Fibroblast of skin of left biceps (primary cell): ENCODE measurements around the gene RABEP2.
"Not testable (repeated sequence)": the region's sequence is repeated elsewhere in the genome, so short reads cannot be mapped to it uniquely, and the experiment has no call there.

Experiments used
- DNase-seq, 2 experiments: peaks; one replicate each; pipeline ENCODE4 v3.0.0-alpha.2; 2013; ENCODE audit warnings: low read depth in 2 of 2

Gene RABEP2

GRCh38 chr16:28932339-28933141 is 7.5 kb upstream of the RABEP2 start:
- DNase-seq = no peak

GRCh38 chr16:28931801-28932225 is 6.8 kb upstream of the RABEP2 start, which contains the start of gene CD19:
TSS of gene CD19 (plus strand) at chr16:28931971. CDS start at chr16:28932001, 30 bp downstream.
- no peak for DNase-seq

DNA sequence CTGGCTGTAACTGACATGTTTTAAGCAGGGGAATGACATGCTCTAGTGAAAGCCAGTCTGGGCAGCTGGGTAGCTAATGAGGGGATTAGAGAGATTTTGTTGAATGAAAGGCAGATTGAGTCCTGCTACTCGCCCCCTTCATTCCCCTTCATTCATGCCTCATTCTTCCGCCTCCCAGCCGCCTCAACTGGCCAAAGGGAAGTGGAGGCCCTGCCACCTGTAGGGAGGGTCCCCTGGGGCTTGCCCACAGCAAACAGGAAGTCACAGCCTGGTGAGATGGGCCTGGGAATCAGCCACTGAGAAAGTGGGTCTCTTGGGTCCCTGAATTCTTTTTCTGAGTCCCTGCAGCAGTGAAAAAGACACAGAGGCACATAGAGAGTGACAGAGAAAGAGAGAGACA is 5.6 kb upstream of the RABEP2 start:
- no peak for DNase-seq

DNA sequence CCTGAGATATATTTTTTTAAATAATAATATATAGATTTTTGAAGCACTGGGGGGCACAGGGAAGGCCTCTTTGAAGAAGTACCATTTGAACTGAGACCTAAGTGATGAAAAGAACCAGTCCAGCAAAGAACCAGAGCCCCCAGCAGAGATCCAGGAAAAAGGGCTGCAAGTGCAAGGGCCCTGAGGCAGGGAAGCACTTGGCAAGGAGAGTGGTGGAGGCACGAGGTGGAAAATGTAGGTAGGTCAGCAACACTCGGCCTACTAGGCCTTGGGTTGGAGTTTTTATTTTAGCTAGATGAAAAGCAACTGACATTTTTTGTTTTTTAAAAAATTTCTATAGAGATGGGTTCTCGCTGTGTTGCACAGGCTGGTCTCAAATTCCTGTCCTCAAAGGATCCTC is 5.2 kb upstream of the RABEP2 start:
- DNase-seq = no peak

GRCh38 chr16:28927815-28928214 is 2.8 kb upstream of the RABEP2 start:
- DNase-seq = no peak

DNA sequence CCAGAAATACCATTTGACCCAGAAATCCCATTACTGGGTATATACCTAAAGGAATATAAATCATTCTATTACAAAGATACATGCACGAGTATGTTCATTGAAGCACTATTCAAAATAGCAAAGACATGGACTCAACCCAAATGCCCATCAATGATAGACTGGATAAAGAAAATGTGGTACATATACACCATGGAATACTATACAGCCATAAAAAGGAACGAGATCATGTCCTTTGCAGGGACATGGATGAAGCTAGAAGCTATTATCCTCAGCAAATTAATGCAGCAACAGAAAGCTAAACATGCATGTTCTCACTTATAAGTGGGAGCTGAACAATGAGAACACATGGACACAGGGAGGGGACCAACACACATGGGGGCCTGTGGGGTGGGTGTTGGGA is 1.2 kb upstream of the RABEP2 start:
- not testable (repeated sequence) for DNase-seq

DNA sequence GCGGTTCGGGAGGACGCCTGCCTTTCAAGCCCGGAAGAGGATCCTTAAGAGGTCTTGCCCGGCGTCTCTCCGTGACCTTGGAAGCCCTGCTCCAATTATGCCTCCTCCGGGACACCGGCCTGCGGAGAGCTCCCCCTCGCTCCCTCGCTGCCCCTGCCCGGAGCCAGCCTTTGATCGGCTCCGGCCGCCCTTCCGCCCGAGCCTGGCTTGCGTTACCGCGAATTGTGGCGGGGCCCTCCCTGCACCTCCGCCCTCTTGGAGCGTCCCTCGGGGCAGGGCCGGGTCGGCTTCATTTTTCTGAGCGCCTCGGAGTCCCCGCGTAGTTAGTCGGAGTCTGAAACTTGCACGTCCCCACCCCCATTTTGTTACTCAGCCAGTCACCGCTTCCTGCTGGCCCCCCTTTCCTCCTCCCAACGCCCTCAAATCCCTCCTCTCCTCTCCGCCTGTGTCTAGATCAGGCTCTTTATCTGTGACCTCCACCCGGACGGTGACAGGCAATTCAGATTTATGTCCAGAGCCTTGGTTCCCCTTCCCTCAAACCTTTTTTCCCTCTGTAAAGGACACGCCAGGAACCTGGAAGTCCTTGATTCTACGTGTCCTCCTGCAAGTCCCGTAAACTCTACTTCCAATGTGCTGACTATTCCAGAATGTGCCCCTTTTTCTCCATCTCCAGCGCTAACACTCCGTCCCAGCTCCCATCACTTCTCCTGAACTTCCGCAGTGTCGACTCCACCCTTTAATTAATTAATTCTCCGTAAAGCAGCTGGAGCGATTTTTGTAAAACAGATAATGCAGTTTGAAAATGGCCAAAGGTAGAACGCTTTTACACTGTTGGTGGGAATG is 569 bp upstream of the RABEP2 start:
- DNase-seq = peak; percentile 40 to 45

- no peak for DNase-seq
These were observed 658 bp downstream of the RABEP2 start for GRCh38 chr16:28924399-28924761.

- DNase-seq = no peak
These were observed 1.2 kb downstream of the RABEP2 start for GRCh38 chr16:28923652-28924398.

- no peak for DNase-seq
These were observed 1.8 kb downstream of the RABEP2 start for GRCh38 chr16:28923231-28923587.

DNA sequence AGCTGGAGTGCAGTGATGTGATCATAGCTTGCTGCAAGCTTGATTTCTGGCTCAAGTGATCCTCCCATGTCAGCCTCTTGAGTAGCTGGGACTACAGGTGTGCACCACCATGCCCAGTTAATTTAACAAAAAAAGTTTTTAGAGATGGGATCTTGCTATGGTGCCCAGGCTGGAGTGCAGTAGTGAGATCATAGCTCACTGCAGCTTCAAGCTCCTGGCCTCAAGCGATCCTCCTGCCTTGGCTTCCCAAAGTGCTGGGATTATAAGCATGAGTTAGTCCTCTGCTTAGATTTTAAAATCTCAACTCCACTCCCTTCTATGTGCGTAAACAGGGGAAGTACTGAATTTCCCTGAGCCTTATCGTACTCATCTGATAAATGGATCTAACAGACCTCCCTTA is 6.3 kb downstream of the RABEP2 start:
- DNase-seq = no peak

DNA sequence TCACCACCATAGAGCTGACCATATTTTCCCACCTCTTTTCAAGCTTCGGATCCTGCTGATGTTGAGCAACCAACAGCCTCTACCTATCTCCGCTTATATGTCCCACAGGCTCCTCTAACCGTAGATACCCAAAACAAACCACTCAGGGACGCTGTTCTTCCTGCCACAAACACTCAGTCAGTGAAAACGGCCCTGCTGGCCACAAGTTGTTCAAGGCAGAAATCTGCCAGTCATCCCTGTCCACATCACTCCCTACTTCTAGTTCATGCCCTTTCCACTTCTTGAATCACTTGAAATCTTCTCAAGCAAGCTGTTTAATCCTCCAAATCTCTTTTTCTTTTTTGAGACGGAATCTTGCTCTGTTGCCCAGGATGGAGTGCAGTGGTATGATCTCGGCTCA is 7.9 kb downstream of the RABEP2 start:
- no peak for DNase-seq

DNA sequence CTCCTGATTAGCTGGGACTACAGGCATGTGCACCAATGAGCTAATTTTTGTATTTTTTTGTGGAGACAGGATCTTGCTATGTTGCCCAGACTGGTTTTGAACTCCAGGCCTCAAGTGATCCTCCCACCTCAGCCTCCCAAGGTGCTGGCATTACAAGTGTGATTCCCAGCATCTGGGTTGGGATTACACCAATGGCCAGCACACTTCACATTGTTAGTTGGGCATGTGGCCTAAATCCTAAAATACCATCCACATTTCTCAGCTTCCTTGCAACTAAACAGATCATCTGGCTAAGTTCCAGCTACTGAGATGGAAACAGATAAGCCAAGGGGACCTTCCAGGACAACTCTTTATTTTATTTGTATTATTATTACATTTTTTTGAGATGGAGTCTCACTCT is 9.9 kb downstream of the RABEP2 start:
- peak; percentile 23 to 30 for DNase-seq

GRCh38 chr16:28913946-28914724 is 10.9 kb downstream of the RABEP2 start:
- no peak for DNase-seq

GRCh38 chr16:28912558-28912957 is 12.5 kb downstream of the RABEP2 start:
- DNase-seq = no peak

GRCh38 chr16:28910086-28911031 is 14.7 kb downstream of the RABEP2 start:
- DNase-seq = no peak

DNA sequence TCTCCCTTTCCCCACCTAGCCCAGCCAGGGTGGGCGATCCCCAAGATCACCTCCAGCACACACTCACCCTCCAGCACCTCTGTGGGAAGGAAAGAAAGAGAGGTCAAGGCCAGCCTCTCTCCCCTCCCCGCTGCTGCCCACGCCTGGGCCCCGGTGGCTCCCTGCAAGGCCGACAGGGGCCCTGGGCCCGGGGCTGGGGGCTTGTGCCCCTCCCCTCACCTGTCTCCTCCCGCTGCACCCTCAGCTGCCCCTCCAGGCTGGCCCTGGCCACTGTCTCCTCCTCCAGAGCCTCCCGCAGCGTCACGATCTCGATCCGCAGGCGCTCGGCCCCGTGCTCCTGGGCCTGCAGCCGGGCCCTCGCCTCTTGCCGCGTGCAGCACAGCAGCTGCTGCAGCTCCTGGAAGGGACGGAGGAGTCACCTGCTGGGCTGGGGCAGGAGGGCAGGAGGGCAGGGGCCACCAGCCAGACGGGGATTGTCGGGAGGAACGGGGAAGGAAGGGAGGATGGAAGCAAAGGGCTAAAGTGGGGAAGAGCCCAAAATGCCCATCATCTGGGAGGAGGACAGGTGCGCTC is 19.2 kb downstream of the RABEP2 start:
- DNase-seq = no peak

DNA sequence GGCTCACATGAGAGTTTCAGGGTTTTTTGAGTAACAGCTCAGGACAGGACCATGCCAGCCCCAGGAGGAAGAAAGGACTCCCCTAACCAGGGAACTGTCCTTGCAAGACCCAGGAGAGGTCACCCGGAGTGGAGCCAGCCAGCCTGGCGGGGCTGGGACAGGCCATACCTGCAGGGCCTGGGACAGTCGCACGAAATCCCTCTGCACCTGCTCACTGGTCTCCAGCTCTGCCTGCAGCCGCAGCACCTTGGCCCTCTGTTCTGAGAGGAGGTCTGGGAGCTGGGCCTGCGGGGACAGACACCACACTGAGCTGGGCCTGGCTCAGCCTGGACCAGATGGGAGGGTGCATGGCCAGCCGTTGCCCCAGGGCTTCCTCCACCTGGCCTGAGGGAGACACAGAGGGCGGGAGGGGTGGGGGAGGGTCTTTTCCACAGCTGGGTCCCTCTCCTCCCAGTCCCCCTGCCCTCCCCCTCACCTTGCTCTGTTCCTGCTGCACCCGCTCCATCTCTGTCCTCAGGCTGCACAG is 19.7 kb downstream of the RABEP2 start:
- DNase-seq = no peak

- DNase-seq = no peak
These were observed 20.2 kb downstream of the RABEP2 start for GRCh38 chr16:28904828-28905227.

DNA sequence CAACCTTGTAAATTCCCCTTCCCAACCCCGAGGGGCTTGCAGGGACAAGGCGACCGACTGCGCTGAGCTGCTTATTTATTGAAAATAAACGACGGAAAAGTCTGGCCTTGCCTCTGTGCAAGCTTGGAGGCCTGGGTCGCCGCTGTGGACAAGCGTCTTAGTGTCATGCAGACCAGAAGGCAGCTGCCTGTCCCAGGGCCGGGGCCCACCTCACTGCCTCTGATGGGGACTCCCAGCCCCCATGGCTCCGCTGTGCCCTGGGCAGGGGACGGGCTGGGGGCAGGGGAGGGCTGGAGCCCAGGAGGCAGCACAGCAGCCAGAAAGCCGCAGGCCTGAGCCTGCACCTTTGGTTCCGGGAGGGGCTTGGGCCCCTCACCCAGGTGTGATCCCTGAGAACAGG is 20.7 kb downstream of the RABEP2 start:
- no peak for DNase-seq
